Left ventricle myocardium superior (tissue), 1 donor: ENCODE data around the gene PSMD1. TPM values are rescaled to one million over a fixed set of nuclear protein-coding genes. Genes with fewer than 3 reads are reported as not detected.
"Not testable (repeated sequence)": the region's sequence is repeated elsewhere in the genome, so short reads cannot be mapped to it uniquely, and the experiment has no call there.

Experiments used
- ATAC-seq: fragments of 200-7000 bp; cut with Tn5 transposase; one replicate; pipeline ENCODE4 v1.9.1; 2020; ENCODE audit warnings: mild to moderate bottlenecking, moderate library complexity
- DNase-seq: peaks from one replicate; pipeline ENCODE4 v3.0.0-alpha.2; 2020
- intact Hi-C: fragments of 100-400 bp; cut with micrococcal nuclease; formaldehyde crosslinking; loops from one replicate; pipeline ENCODE4 v1.11.0; 2022
- total RNA-seq: library from RNA; stranded (reverse); fragmentation: NEBNext Ultra II Directional; extraction: Animal tissue kit (Norgen Biotek cat#: 25700); gene quantifications from one replicate; pipeline ENCODE4 v1.2.1, GENCODE V29; 2021
- donor health status: DM: no; HTN: yes; CAD: no; lungs with severe emphysema.

PSMD1 gene
- total RNA-seq, 1 donor from 2014 or later, result 73.4 TPM

GRCh38 chr2:231100321-231100720, 43.7 kb downstream of the PSMD1 start:
- not testable (repeated sequence) for DNase-seq, ATAC-seq
- intact Hi-C loops, result loop anchor here (10.0 kb wide), 1 partner anchor 354 kb away; no protein-coding TSS in a partner anchor

GRCh38 chr2:231100990-231101389, 44.3 kb downstream of the PSMD1 start:
- DNase-seq, result no peak
- no peak for ATAC-seq
- intact Hi-C loops, result loop anchor here (10.0 kb wide), 1 partner anchor 354 kb away; no protein-coding TSS in a partner anchor

- intact Hi-C loops, result loop anchor here (10.0 kb wide), 1 partner anchor 352 kb away; no protein-coding TSS in a partner anchor
- DNase-seq (no peak), ATAC-seq (no peak)
Measured at GRCh38 chr2:231102772-231103171, 46.1 kb downstream of the PSMD1 start.

GRCh38 chr2:231104115-231104713, 47.5 kb downstream of the PSMD1 start:
- intact Hi-C loops, result loop anchor here (10.0 kb wide), 1 partner anchor 351 kb away; no protein-coding TSS in a partner anchor
- DNase-seq, result peak; percentile 35
- peak; percentile 80 for ATAC-seq

GRCh38 chr2:231110551-231110950, 53.9 kb downstream of the PSMD1 start:
- intact Hi-C loops, result no loop called here
- no peak for DNase-seq

GRCh38 chr2:231111987-231112386, 55.3 kb downstream of the PSMD1 start:
- intact Hi-C loops, result no loop called here
- ATAC-seq (no peak), DNase-seq (no peak)

More at GRCh38 chr2:231110551-231110950, 53.9 kb downstream of the PSMD1 start:
- ATAC-seq, result peak; percentile 73

- ATAC-seq, result no peak
- intact Hi-C loops, result no loop called here
- DNase-seq, result no peak
Measured at GRCh38 chr2:231113489-231113888, 56.8 kb downstream of the PSMD1 start.

GRCh38 chr2:231115651-231116050, 59.0 kb downstream of the PSMD1 start:
- ATAC-seq (no peak), DNase-seq (no peak)
- intact Hi-C loops, result no loop called here

- intact Hi-C loops, result no loop called here
Measured at GRCh38 chr2:231117148-231117547, 60.5 kb downstream of the PSMD1 start.

GRCh38 chr2:231117922-231118613, 61.4 kb downstream of the PSMD1 start:
- intact Hi-C loops, result no loop called here
- DNase-seq (no peak), ATAC-seq (no peak)

More at GRCh38 chr2:231117148-231117547, 60.5 kb downstream of the PSMD1 start:
- DNase-seq (no peak), ATAC-seq (no peak)

GRCh38 chr2:231118614-231118942, 61.9 kb downstream of the PSMD1 start:
- ATAC-seq (no peak), DNase-seq (no peak)
- intact Hi-C loops, result no loop called here

GRCh38 chr2:231123362-231123898, 66.8 kb downstream of the PSMD1 start:
- DNase-seq (no peak), ATAC-seq (peak; percentile 53)
- intact Hi-C loops, result no loop called here

- intact Hi-C loops, result no loop called here
- ATAC-seq, result peak; percentile 56
- DNase-seq, result no peak
Measured at GRCh38 chr2:231124838-231125568, 68.3 kb downstream of the PSMD1 start, which contains the start of gene HTR2B. HTR2B (minus strand) TSS chr2:231125042; CDS start chr2:231123764, 1,278 bp downstream.

GRCh38 chr2:231126123-231126522, 69.5 kb downstream of the PSMD1 start:
- intact Hi-C loops, result no loop called here
- no peak for ATAC-seq
- DNase-seq, result no peak

GRCh38 chr2:231127480-231127879, 70.8 kb downstream of the PSMD1 start:
- intact Hi-C loops, result no loop called here
- ATAC-seq, result no peak
- DNase-seq, result no peak

- ATAC-seq (no peak), DNase-seq (no peak)
- intact Hi-C loops, result no loop called here
Measured at GRCh38 chr2:231127936-231128335, 71.3 kb downstream of the PSMD1 start.

GRCh38 chr2:231128541-231128940, 71.9 kb downstream of the PSMD1 start:
- intact Hi-C loops, result no loop called here
- ATAC-seq, result no peak

GRCh38 chr2:231129216-231129615, 72.5 kb downstream of the PSMD1 start:
- ATAC-seq (no peak), DNase-seq (no peak)
- intact Hi-C loops, result no loop called here

More at GRCh38 chr2:231128541-231128940, 71.9 kb downstream of the PSMD1 start:
- DNase-seq, result no peak

- intact Hi-C loops, result no loop called here
- no peak for ATAC-seq
- DNase-seq, result no peak
Measured at GRCh38 chr2:231130336-231131056, 73.8 kb downstream of the PSMD1 start.
